HG03175 (cell line): Measurements from ENCODE around the gene CLIC1.
"Not testable (repeated sequence)": the region's sequence is repeated elsewhere in the genome, so short reads cannot be mapped to it uniquely, and the experiment has no call there.

Experiments used
- ATAC-seq: cut with Tn5 transposase; IDR thresholded peaks from one replicate; pipeline ENCODE4 v1.9.1; 2021; ENCODE audit warnings: mild to moderate bottlenecking, moderate library complexity; ENCODE audit not compliant: unreplicated experiment

CLIC1 gene

GRCh38 chr6:31725502-31726350, 10.6 kb downstream of the CLIC1 start:
- ATAC-seq, result no peak

DNA sequence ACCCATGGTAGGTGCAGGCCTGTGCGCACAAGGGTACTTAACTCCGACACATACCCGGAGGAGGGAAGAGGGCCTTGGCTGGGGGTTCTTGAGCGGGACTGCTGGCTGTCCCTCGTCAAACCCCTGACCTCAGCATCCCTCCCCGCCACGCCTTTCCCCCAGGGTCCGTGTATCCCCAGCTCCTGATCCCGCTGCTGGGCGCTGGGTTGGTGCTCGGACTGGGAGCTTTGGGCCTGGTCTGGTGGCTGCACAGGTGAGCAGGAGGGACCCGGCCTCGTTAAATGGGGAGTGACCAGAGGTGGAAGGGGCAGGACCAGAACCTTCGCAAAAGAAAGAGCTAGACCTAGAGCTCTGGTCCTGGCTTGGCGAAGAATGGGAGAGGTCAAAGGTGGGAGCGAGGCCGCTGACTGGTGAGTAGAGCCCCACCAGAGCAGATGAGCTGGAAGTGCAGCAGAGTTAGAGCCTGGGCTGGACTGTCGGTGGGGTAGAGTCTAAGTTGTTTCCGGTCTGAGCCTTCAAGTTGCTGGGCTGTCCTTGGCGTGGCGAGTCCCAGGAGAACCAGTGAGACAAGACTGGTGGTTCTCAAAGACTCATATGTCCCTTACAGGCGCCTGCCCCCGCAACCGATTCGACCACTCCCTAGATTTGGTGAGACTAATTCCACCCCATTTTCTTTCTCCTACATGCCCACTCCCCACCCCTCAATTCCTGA, 12.2 kb downstream of the CLIC1 start:
- ATAC-seq, result no peak

GRCh38 chr6:31723245-31723979, 12.9 kb downstream of the CLIC1 start, which contains the start of gene MPIG6B:
Gene MPIG6B, plus strand, starts transcription at chr6:31723373. Its CDS starts 11 bp downstream, at chr6:31723384.
- ATAC-seq, result no peak

GRCh38 chr6:31722173-31722572, 14.2 kb downstream of the CLIC1 start:
- no peak for ATAC-seq

GRCh38 chr6:31721351-31722020, 14.8 kb downstream of the CLIC1 start, which contains the start of gene LY6G6C:
Gene LY6G6C, minus strand, starts transcription at chr6:31721746. Its CDS starts 67 bp downstream, at chr6:31721679.
- no peak for ATAC-seq

DNA sequence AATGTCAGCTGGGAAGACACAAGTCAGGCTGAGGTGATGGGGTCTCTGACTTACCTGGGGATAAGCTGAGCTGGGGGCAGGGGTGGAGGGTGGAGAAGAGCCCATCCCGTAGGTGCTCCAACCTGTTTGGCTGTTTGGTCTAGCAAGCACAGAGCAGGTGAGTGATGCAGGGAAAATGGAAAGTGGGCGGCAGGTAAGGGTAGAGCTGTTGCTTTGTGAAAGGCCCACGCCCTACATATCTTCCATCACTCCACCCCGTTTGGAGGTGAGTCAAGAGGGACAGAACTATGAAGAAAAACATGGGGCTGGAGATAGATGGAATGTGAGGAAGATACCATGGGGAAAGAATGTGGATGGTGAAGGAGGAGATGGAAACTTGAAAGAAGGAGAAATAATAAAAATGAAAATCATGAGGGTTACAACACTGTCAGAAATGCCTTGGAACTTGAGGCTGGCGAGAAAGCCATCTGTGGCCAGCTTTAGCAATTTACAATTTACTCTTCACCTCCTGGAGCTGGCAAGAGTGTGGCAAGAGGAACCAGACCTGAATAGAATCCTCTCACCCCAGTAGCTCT, 16.0 kb downstream of the CLIC1 start:
- ATAC-seq, result no peak

GRCh38 chr6:31719001-31719400, 17.3 kb downstream of the CLIC1 start:
- ATAC-seq, result no peak

DNA sequence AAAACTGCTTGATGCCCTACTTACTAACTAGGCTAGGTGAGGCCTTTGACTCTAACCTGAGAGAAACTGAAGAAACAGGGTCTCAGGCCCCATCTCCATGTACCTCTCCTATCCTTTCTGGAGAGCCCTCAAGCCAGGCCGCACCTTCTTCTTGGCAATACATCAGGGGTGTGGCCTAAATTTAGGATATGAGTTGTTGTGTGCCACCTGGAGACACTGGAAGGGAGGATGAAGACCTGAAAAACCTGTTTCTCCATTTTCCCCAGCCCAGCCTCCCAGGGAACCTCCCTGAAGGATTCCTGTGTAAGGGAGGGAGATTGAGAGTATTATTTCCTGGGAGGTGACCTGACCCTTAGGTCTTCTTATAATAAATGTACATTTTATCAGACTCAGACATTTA, 18.1 kb downstream of the CLIC1 start:
- no peak for ATAC-seq

GRCh38 chr6:31717499-31718222, 18.7 kb downstream of the CLIC1 start:
- ATAC-seq, result no peak

DNA sequence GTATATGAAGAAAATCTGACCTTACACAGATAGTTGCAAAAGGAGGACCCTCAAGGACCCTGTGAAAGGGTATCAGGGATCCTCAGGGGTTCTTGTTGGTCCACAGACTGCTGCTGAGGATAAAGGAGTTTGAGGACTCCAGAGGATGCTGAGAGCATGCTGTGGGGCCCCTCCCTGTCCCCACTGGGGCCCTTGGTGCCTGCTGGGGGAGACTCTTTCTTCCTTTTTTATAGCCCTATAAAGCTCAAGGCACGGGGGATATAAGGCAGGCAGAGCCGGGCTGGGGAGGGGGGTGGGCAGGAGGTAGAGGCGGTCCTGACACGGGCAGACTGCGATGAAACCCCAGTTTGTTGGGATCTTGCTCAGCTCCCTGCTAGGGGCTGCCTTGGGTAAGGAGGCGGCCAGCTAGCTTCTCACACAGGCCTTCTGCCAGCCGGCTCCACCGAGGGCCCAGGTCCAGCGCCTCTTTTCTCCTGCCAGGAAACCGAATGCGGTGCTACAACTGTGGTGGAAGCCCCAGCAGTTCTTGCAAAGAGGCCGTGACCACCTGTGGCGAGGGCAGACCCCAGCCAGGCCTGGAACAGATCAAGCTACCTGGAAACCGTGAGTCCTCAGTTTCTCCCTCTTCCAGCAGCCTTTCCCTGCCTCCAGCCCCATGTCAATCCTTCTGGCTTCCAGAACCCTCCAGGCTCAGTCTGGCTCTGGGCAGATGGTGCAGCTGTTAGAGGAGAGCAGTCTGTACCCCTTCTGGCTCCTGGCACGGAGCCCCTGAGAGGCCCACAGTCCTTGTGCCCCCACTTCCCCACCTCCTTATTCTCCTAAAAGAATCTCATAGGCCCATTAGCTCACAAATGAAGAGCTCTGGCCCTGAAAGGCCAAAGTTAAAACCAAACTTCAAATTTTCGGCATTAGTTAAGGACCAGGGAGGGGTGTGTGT, 21.0 kb downstream of the CLIC1 start, which contains the start of gene LY6G6D:
LY6G6D (plus strand) TSS at position 327 of the 937 bp plus-strand sequence; CDS start at position 335, 8 bp downstream.
- ATAC-seq, result no peak

DNA sequence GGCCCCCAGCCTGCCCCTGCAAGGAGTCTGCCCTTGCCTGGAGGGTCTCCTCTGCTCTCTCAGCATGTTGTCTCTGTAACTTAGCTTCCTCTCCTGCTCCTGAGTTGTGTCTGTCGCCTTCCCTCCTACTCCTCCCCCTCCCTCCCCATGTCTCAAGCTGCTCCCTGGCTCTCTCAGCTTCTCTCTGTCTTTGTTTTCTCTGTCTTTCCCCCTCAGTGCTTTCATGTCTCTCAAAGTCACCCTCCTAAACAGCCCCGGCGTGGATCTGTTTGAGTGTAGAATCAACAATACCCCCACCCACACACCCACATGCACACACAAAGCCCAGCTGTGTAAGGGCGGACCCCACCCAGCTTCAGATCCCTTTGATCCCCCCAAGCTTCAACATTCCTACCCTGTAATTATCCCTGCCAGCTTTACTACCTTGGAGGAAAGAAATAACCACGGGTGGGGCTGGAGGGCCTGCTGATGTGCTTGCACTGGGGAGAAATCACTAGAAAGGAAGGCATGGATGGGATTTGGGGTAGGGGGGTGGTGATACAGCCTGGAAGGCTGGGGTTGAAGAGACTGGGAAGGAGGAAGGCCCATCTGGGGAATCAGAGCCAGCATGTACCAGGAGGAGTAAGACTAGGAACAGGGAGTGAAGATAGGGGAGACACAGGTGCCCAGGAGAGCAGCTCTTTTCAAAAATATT, 22.2 kb downstream of the CLIC1 start:
- ATAC-seq, result no peak

DNA sequence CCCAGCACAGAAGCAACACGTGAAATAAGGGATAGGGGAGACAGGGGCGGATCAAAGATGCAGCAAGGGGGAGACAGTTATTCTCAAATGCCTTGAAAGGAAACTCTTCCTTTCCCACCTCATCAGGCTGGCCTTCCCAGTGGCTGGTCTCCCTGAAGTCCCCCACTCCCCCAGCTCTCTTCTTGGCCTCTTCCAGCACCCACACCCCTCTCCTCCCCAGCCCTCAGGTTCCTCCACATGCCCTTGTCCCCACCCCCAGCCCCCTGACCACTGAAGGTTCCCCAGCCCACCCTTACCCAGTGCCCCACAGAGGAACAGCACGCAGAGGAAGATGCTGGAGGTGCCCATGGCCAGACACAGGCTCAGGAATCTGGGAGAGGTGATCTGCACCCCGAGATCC, 22.9 kb downstream of the CLIC1 start:
- ATAC-seq, result no peak

- no peak for ATAC-seq
Measured at GRCh38 chr6:31712296-31712695, 24.0 kb downstream of the CLIC1 start.

GRCh38 chr6:31711233-31711632, 25.1 kb downstream of the CLIC1 start:
- no peak for ATAC-seq

GRCh38 chr6:31710523-31711219, 25.7 kb downstream of the CLIC1 start:
- no peak for ATAC-seq

DNA sequence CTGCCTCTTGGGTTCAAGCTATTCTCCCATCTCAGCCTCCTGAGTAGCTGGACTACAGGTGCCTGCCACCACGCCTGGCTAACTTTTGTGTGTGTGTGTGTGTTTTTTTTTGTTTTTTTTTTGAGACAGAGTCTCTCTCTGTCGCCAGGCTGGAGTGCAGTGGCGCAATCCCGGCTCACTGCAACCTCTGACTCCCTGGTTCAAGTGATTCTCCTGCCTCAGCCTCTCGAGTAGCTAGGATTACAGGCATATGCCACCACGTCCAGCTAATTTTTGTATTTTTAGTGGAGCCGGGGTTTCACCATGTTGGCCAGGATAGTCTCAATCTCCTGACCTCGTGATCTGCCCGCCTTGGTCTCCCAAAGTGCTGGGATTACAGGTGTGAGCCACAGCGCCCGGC, 27.2 kb downstream of the CLIC1 start:
- ATAC-seq, result not testable (repeated sequence)

DNA sequence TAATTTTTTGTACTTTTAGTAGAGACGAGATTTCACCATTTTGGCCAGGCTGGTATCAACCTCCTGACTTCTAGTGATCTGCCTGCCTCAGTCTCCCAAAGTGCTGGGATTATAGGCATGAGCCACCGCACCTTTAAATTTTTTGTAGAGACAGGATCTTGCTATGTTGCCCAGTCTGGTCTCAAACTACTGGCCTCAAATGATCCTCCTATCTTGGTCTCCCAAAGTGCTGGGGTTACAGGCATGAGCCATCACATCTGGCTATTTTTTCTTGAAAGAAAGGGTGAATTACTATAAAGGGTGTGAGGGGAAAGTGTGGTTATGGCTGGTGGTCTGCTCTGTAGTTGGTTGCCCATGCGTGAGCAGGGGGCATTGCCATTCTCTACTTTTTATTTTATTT, 28.1 kb downstream of the CLIC1 start:
- ATAC-seq, result no peak
